Endodermal cell (in vitro differentiated cells): ENCODE data around the gene BCORL1. TPM values are rescaled to one million over a fixed set of nuclear protein-coding genes. Genes with fewer than 3 reads are reported as not detected.

ENCODE experiments used
- DNase-seq: peaks from one replicate; pipeline ENCODE4 v3.0.0-alpha.2; 2017
- H3K27ac ChIP-seq: 2 replicates; pipeline ENCODE4 v1.5.1; 2013; ENCODE audit warnings: mild to moderate bottlenecking, low read depth, low read length, moderate library complexity
- H3K27me3 ChIP-seq: 2 replicates; pipeline ENCODE4 v1.6.1; 2013; ENCODE audit warnings: mild to moderate bottlenecking, low read length, moderate library complexity; ENCODE audit not compliant: insufficient read depth, control insufficient read depth, poor library complexity, severe bottlenecking
- H3K36me3 ChIP-seq: 2 replicates; pipeline ENCODE4 v1.7.0; 2013; ENCODE audit warnings: mild to moderate bottlenecking, low read length, moderate library complexity; ENCODE audit not compliant: control insufficient read depth, insufficient read depth
- H3K4me1 ChIP-seq: one replicate; pipeline ENCODE4 v1.7.0; 2013; ENCODE audit warnings: low read length; ENCODE audit not compliant: control insufficient read depth, insufficient read depth
- H3K4me3 ChIP-seq: 2 replicates; pipeline ENCODE4 v1.5.1; 2013; ENCODE audit warnings: mild to moderate bottlenecking, low read length, moderate library complexity
- H3K9ac ChIP-seq: 2 replicates; pipeline ENCODE4 v1.6.1; 2013; ENCODE audit warnings: mild to moderate bottlenecking, low read length, moderate library complexity; ENCODE audit not compliant: poor library complexity, severe bottlenecking; ENCODE audit errors: extremely low read depth
- H3K9me3 ChIP-seq: 2 replicates; pipeline ENCODE4 v1.6.1; 2013; ENCODE audit warnings: mild to moderate bottlenecking, low read length, moderate library complexity; ENCODE audit not compliant: control insufficient read depth
- H3K27ac Mint-ChIP-seq: 2 replicates; pipeline ENCODE4 v1.8.0; 2020; ENCODE audit warnings: mixed read lengths
- H3K27me3 Mint-ChIP-seq: 2 replicates; pipeline ENCODE4 v1.8.0; 2021; ENCODE audit warnings: mild to moderate bottlenecking, mixed read lengths; ENCODE audit not compliant: insufficient read depth
- H3K36me3 Mint-ChIP-seq: 2 replicates; pipeline ENCODE4 v1.8.0; 2020; ENCODE audit warnings: low read depth, mixed read lengths
- H3K4me1 Mint-ChIP-seq: 2 replicates; pipeline ENCODE4 v1.8.0; 2020; ENCODE audit warnings: mixed read lengths
- H3K4me3 Mint-ChIP-seq: 2 replicates; pipeline ENCODE4 v1.8.0; 2020; ENCODE audit warnings: mild to moderate bottlenecking, moderate library complexity, mixed read lengths
- H3K9me3 Mint-ChIP-seq: 2 replicates; pipeline ENCODE4 v1.8.0; 2020; ENCODE audit warnings: mild to moderate bottlenecking, mixed read lengths
- CTCF ChIP-seq: fragments of 200-600 bp; sonication (generic); conservative IDR thresholded peaks from 2 replicates; pipeline ENCODE4 v1.5.0; 2021; ENCODE audit warnings: antibody characterized with exemption, mild to moderate bottlenecking
- WGBS, 2 experiments: methylation state at CpG; one replicate each; pipeline versions ENCODE4 v1.1.5 to v1.1.7; 2013; ENCODE audit warnings: missing lambda C conversion rate in 2 of 2, mixed read lengths in 1 of 2; ENCODE audit not compliant: insufficient coverage in 1 of 2, insufficient read length in 1 of 2; 5-methylcytosine and 5-hydroxymethylcytosine counted together
- total RNA-seq, 2 donors: library from RNA; stranded (reverse); fragmentation: NEBNext Ultra II Directional in 1 of 2; extraction: Animal tissue kit (Norgen Biotek cat#: 25700) in 1 of 2; gene quantifications; 2 replicates in 1 of 2; 3 replicates in 1 of 2; pipeline ENCODE4 v1.2.1, GENCODE V29; 2021

BCORL1 gene
- total RNA-seq, 2 donors from 2014 or later: 24.5 to 29.9 TPM

GRCh38 chrX:130082244-130083106, 100.0 kb downstream of the BCORL1 start:
- no peak overlapping the region for H3K27ac Mint-ChIP-seq
- H3K4me1 ChIP-seq: no peaks in the 10 kb centered on the region
- H3K27ac ChIP-seq: no peak overlapping the region
- H3K36me3 Mint-ChIP-seq: no peaks in the 10 kb centered on the region
- no peaks in the 10 kb centered on the region for H3K36me3 ChIP-seq
- DNase-seq: no peak
- H3K9me3 ChIP-seq: no peaks in the 10 kb centered on the region
- H3K9me3 Mint-ChIP-seq: peaks cover 42% of the 10 kb centered on the region
- H3K4me3 ChIP-seq: no peak overlapping the region
- peaks cover 9% of the 10 kb centered on the region for H3K27me3 Mint-ChIP-seq
- H3K4me3 Mint-ChIP-seq: no peak overlapping the region
- H3K9ac ChIP-seq: no peak overlapping the region
- H3K4me1 Mint-ChIP-seq: peaks cover 10% of the 10 kb centered on the region
- WGBS, 2 experiments: 70 to 85% methylated on average over 2 to 16 of the region's 28 CpGs
- no peak for TF ChIP-seq CTCF
- H3K27me3 ChIP-seq: no peaks in the 10 kb centered on the region

DNA sequence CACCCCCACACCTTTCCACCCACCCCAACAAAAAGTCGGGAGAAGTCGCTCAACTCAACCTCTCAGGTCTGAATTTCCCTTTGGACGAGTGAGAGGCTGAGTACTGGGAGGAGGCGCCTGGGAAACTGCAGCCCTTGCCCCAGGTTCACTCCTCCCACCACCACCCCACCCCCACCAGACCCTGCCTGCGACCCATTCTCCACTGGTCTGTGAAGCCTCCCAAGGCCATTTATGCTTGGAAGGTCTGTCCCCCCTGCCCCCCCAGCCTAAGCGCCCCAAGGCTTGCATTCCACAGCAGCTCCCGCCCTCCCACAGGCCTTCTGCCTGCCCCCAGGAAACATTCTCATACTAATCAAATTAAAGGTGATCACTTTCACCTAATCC, 100.7 kb downstream of the BCORL1 start:
- Histone ChIP-seq H3K4me3 (no peak overlapping the region), H3K27ac (no peak overlapping the region), H3K9me3 (no peaks in the 10 kb centered on the region), H3K9ac (no peak overlapping the region), H3K4me1 (no peaks in the 10 kb centered on the region), H3K27me3 (no peaks in the 10 kb centered on the region), H3K36me3 (no peaks in the 10 kb centered on the region)
- no peaks in the 10 kb centered on the region for H3K36me3 Mint-ChIP-seq
- peak; percentile 67 for DNase-seq
- H3K27me3 Mint-ChIP-seq: peaks cover 10% of the 10 kb centered on the region
- H3K4me3 Mint-ChIP-seq: no peak overlapping the region
- 24% methylated on average over 4 of the region's 7 CpGs; no CpG with 5 or more reads in 1 of the 2 experiments for WGBS, 2 experiments
- no peak for TF ChIP-seq CTCF
- H3K4me1 Mint-ChIP-seq: peaks cover 10% of the 10 kb centered on the region
- no peak overlapping the region for H3K27ac Mint-ChIP-seq
- peaks cover 43% of the 10 kb centered on the region for H3K9me3 Mint-ChIP-seq

DNA sequence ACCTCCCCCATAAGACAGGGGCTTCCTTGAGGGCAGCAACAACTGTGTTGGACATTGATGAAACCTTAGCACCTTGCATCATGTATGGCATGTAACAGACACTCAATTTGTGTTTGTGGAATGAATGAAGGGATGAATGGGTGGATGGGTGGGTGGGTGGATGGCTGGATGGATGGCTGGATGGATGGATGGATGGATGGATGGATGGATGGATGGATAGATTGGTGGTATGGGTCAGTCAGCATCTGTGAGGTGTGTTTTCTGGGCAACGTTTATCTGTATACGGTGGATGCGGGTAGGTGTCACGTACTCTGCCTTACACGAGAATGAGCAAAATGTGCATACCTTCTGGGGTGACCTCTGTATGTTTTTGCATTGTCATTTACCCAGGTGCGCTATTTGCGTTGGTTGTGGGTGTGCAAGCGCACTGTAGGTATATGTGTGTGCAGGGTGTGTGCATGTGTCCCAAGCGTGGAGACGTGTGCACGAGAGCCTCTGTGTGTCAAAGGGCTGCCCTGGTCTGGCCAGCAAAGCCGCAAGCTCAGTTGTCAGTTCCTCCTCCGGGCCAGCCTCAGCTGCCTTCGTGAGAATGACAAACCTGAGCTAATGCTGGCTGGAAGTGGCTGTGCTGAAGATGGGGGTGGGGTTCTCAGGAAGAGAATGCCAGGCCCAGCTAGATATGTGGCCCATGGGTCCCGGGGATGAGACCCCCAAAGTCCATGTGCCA, 101.4 kb downstream of the BCORL1 start:
- H3K36me3 ChIP-seq: no peaks in the 10 kb centered on the region
- 83 to 92% methylated on average over 2 to 15 of the region's 15 CpGs for WGBS, 2 experiments
- no peak overlapping the region for H3K27ac Mint-ChIP-seq
- H3K27me3 ChIP-seq: no peaks in the 10 kb centered on the region
- TF ChIP-seq CTCF: no peak
- peaks cover 41% of the 10 kb centered on the region for H3K9me3 Mint-ChIP-seq
- no peak for DNase-seq
- H3K9me3 ChIP-seq: no peaks in the 10 kb centered on the region
- H3K36me3 Mint-ChIP-seq: no peaks in the 10 kb centered on the region
- no peak overlapping the region for H3K9ac ChIP-seq
- no peaks in the 10 kb centered on the region for H3K4me1 ChIP-seq
- H3K4me1 Mint-ChIP-seq: peaks cover 10% of the 10 kb centered on the region
- H3K27me3 Mint-ChIP-seq: peaks cover 9% of the 10 kb centered on the region
- no peak overlapping the region for H3K27ac ChIP-seq
- H3K4me3 Mint-ChIP-seq: no peak overlapping the region
- no peak overlapping the region for H3K4me3 ChIP-seq
